Measurements from ENCODE around the gene PRKG1. TPM values are rescaled to one million over a fixed set of nuclear protein-coding genes. Genes with fewer than 3 reads are reported as not detected.

Gene PRKG1
- total and polyA plus RNA-seq, 2 of the 8 experiments (the other 6 are each of a cell fraction or from before 2014, with no cell fraction given): 4.2 to 15.2 TPM

GRCh38 chr10:51679841-51680240 lies 605.6 kb downstream of the PRKG1 start (continued):
- no peak for TF ChIP-seq CHD7 (IDR thresholded peaks at IDR 0.05; ENCODE audit: insufficient replicate concordance, low read length)
- no peak for TF ChIP-seq RNF2 (IDR thresholded peaks at IDR 0.05; ENCODE audit: borderline replicate concordance, low read depth, low read length, missing control alignments, poor library complexity, severe bottlenecking)
- TF ChIP-seq CTBP2 (IDR thresholded peaks at IDR 0.05; ENCODE audit: borderline replicate concordance, insufficient read depth, insufficient read length, low read length): no peak
- no peak for TF ChIP-seq BACH1 (IDR thresholded peaks at IDR 0.05; ENCODE audit: low read length)
- TF ChIP-seq KDM1A (IDR thresholded peaks at IDR 0.05; ENCODE audit: borderline replicate concordance, low read length): no peak
- no peak for TF ChIP-seq USF2 (IDR thresholded peaks at IDR 0.05; ENCODE audit: low read length)

Measured in H1 (cell line).